HepG2 (cell line): Measurements from ENCODE around the gene CA9. TPM values are rescaled to one million over a fixed set of nuclear protein-coding genes. Genes with fewer than 3 reads are reported as not detected.
A peak's percentile ranks its signal among the peaks of the same experiment; 100 is the strongest.

ENCODE experiments used
- AKAP8 ChIP-seq: sonication (generic); formaldehyde crosslinking; IDR thresholded peaks from 2 replicates; pipeline ENCODE4 v1.5.1; 2020; ENCODE audit warnings: mild to moderate bottlenecking, missing genetic modification reagents
- BCL6 ChIP-seq: IDR thresholded peaks from 2 replicates; pipeline ENCODE4 v1.6.1; 2016; ENCODE audit warnings: missing genetic modification reagents, missing compliant biosample characterization
- ESRRA ChIP-seq: sonication (generic); formaldehyde crosslinking; IDR thresholded peaks from 2 replicates; pipeline ENCODE4 v1.5.1; 2020; ENCODE audit warnings: mild to moderate bottlenecking, low read depth, missing genetic modification reagents
- FOSL2 ChIP-seq: sonication (generic); formaldehyde crosslinking; IDR thresholded peaks from 2 replicates; pipeline ENCODE4 v1.4.0; 2020; ENCODE audit warnings: missing genetic modification reagents
- FOXC1 ChIP-seq: sonication (generic); formaldehyde crosslinking; IDR thresholded peaks from 2 replicates; pipeline ENCODE4 v1.8.0; 2022; ENCODE audit warnings: mild to moderate bottlenecking, missing genetic modification reagents, borderline replicate concordance
- FOXK1 ChIP-seq: sonication (generic); formaldehyde crosslinking; IDR thresholded peaks from 2 replicates; pipeline ENCODE4 v1.4.0; 2020; ENCODE audit warnings: low read depth, missing genetic modification reagents, borderline replicate concordance
- KLF16 ChIP-seq, 2 experiments: sonication (generic) in 1 of 2; formaldehyde crosslinking in 1 of 2; IDR thresholded peaks; 2 replicates each; pipeline versions ENCODE4 v1.6.1 to v1.8.0; 2016 to 2023; ENCODE audit warnings: missing genetic modification reagents in 2 of 2, missing compliant biosample characterization in 1 of 2
- MTF1 ChIP-seq: sonication (generic); formaldehyde crosslinking; IDR thresholded peaks from 2 replicates; pipeline ENCODE4 v1.5.0; 2020; ENCODE audit warnings: missing genetic modification reagents
- NCOA2 ChIP-seq: sonication (generic); formaldehyde crosslinking; IDR thresholded peaks from 2 replicates; pipeline ENCODE4 v1.8.0; 2022; ENCODE audit warnings: inconsistent platforms
- PATZ1 ChIP-seq: sonication (generic); formaldehyde crosslinking; IDR thresholded peaks from 2 replicates; pipeline ENCODE4 v1.4.0; 2020; ENCODE audit warnings: missing genetic modification reagents
- PHF21A ChIP-seq: sonication (generic); formaldehyde crosslinking; IDR thresholded peaks from 2 replicates; pipeline ENCODE4 v1.5.0; 2020; ENCODE audit warnings: mild to moderate bottlenecking, missing genetic modification reagents
- SAP130 ChIP-seq: IDR thresholded peaks from 2 replicates; pipeline ENCODE4 v1.6.1; 2016; ENCODE audit warnings: low read depth
- SMAD3 ChIP-seq: sonication (generic); formaldehyde crosslinking; IDR thresholded peaks from 2 replicates; pipeline ENCODE4 v1.4.0; 2020; ENCODE audit warnings: missing genetic modification reagents
- SOX6 ChIP-seq, 2 experiments: fragments of 450-650 bp in 1 of 2; sonication (generic) in 1 of 2; formaldehyde crosslinking in 1 of 2; IDR thresholded peaks; 2 replicates each; pipeline versions ENCODE4 v1.4.0 to v1.6.1; 2017 to 2020; ENCODE audit warnings: antibody characterized with exemption in 1 of 2, mild to moderate bottlenecking in 1 of 2, missing genetic modification reagents in 1 of 2
- SRSF1 ChIP-seq: fragments of 200-400 bp; formaldehyde crosslinking; optimal IDR thresholded peaks from 2 replicates; pipeline ENCODE3; 2017; ENCODE audit warnings: mild to moderate bottlenecking, low read depth, low read length, moderate library complexity
- SUZ12 ChIP-seq: fragments of 150-350 bp; IDR thresholded peaks from 2 replicates; pipeline ENCODE4 v1.6.1; 2014; ENCODE audit warnings: low read depth, low read length
- TAF1 ChIP-seq: sonication (generic); formaldehyde crosslinking; IDR thresholded peaks from 2 replicates; pipeline ENCODE4 v1.4.0; 2020; ENCODE audit warnings: missing genetic modification reagents
- THYN1 ChIP-seq: sonication (generic); formaldehyde crosslinking; IDR thresholded peaks from 2 replicates; pipeline ENCODE4 v1.8.1; 2023; ENCODE audit warnings: low read depth, mild to moderate bottlenecking, moderate library complexity, missing genetic modification reagents, borderline replicate concordance
- YEATS4 ChIP-seq: sonication (generic); formaldehyde crosslinking; IDR thresholded peaks from 2 replicates; pipeline ENCODE4 v1.4.0; 2020; ENCODE audit warnings: missing genetic modification reagents, borderline replicate concordance
- ZBTB25 ChIP-seq: IDR thresholded peaks from 2 replicates; pipeline ENCODE4 v1.6.1; 2018; ENCODE audit warnings: missing genetic modification reagents
- ZNF10 ChIP-seq: sonication (generic); formaldehyde crosslinking; IDR thresholded peaks from 2 replicates; pipeline ENCODE4 v1.4.0; 2020; ENCODE audit warnings: mild to moderate bottlenecking, low read depth, missing genetic modification reagents, borderline replicate concordance
- ZNF350 ChIP-seq: sonication (generic); formaldehyde crosslinking; IDR thresholded peaks from 2 replicates; pipeline ENCODE4 v1.4.0; 2020; ENCODE audit warnings: mild to moderate bottlenecking, low read depth, missing genetic modification reagents, borderline replicate concordance
- ZSCAN22 ChIP-seq: sonication (generic); formaldehyde crosslinking; IDR thresholded peaks from 2 replicates; pipeline ENCODE4 v1.4.0; 2020; ENCODE audit warnings: mild to moderate bottlenecking, missing genetic modification reagents
- polyA plus RNA-seq, 8 experiments: library from polyadenylated mRNA; depleted of rRNA in 3 of 8; stranded (reverse) in 7 of 8; unstranded in 1 of 8; fragments of >200 nt; fragmentation: Illumina TruSeq in 4 of 8; extraction: Trizol in 4 of 8; gene quantifications; 2 replicates each; pipeline versions ENCODE4 v1.2.1 to v1.2.3, GENCODE V29; 2011 to 2016; ENCODE audit warnings: low read depth in 4 of 8, missing spikeins in 1 of 8, mixed read lengths in 1 of 8; ENCODE audit not compliant: insufficient read depth in 1 of 8
- total RNA-seq, 5 experiments: library from RNA; depleted of rRNA; stranded (reverse); fragments of >200 nt; fragmentation: Illumina TruSeq; extraction: Trizol; gene quantifications; 2 replicates each; pipeline ENCODE4 v1.2.3, GENCODE V29; 2016; ENCODE audit warnings: low read depth in 1 of 5
- TF ChIP-seq, protein P1 (sequence below): sonication (generic); formaldehyde crosslinking; conservative IDR thresholded peaks from 2 replicates; pipeline ENCODE4 v1.8.1; 2023; ENCODE audit warnings: missing genetic modification reagents

CA9 gene
- total and polyA plus RNA-seq, 2 of the 13 experiments (the other 11 are each of a cell fraction or from before 2014, with no cell fraction given): 0.13 to 152 TPM

DNA sequence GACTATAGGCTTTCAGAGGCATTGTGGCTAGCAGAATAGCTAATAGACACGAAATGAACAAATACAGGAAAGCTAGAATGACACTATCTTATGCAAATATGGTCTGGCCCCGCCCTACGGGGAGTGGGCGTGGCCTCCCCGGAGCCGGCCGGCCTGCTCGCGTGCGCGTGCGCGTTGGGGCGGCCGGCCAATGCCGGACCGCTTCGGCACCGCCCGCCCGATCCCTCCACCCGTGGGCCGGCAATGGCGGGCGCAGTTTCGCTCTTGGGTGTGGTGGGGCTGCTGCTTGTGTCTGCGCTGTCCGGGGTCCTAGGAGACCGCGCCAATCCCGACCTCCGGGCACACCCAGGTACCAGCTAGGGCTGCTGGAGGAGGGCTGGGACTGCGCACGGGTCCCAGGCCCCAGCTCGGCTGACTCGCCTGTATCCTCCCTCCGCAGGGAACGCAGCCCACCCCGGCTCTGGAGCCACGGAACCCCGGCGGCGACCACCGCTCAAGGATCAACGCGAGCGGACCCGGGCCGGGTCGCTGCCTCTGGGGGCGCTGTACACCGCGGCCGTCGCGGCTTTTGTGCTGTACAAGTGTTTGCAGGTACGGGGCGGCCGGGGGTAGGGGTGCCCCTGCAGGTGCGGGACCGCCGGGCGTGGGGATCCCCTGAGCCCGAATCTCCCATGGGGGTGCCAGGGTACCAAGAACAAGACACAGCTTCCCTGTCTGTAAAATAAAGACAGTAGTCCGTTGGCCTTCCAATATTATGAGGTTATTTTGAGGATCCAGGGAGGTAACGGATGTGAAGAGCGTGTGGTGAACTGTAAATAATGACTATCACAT lies 15.4 kb upstream of the CA9 start, which contains the start of gene CCDC107 (continued):
- TF ChIP-seq BCL6: peak; percentile 44
- TF ChIP-seq SAP130 (CRISPR knock-in tag): peak; percentile 60
- peak; percentile 72 for TF ChIP-seq AKAP8
- TF ChIP-seq SRSF1: peak; percentile 62
- TF ChIP-seq ZBTB25 (CRISPR knock-in tag): peak; percentile 33; the same call in 1 of the 2 replicates
- no peak for TF ChIP-seq SOX6 (IDR thresholded peaks at IDR 0.05)
- TF ChIP-seq SOX6 (CRISPR knock-in tag; IDR thresholded peaks at IDR 0.05): peak; percentile 49; the same call in 1 of the 2 replicates
- peak; percentile 41; the same call in 1 of the 2 replicates for TF ChIP-seq ESRRA (CRISPR knock-in tag)
- no peak; the same call in 1 of the 2 replicates for TF ChIP-seq PHF21A (CRISPR knock-in tag)
- 0 out of 4 replicates have a peak, but pooled peaks of 1 of the 2 experiments have one; percentile 27 for TF ChIP-seq KLF16 (CRISPR knock-in tag; IDR thresholded peaks at IDR 0.05)
- TF ChIP-seq PATZ1: peak; percentile 55; the same call in 1 of the 2 replicates
- no peak for TF ChIP-seq THYN1
- TF ChIP-seq FOSL2 (CRISPR knock-in tag): peak; percentile 27; the same call in 1 of the 2 replicates
- peak; percentile 64; the same call in 1 of the 2 replicates for TF ChIP-seq MTF1
- TF ChIP-seq TAF1 (CRISPR knock-in tag): peak; percentile 88
- no peak; the same call in 1 of the 2 replicates for TF ChIP-seq YEATS4 (CRISPR knock-in tag)
- peak; percentile 23; the same call in 1 of the 2 replicates for TF ChIP-seq SMAD3
- no peak for TF ChIP-seq ZSCAN22 (CRISPR knock-in tag)
- TF ChIP-seq, protein P1, sequence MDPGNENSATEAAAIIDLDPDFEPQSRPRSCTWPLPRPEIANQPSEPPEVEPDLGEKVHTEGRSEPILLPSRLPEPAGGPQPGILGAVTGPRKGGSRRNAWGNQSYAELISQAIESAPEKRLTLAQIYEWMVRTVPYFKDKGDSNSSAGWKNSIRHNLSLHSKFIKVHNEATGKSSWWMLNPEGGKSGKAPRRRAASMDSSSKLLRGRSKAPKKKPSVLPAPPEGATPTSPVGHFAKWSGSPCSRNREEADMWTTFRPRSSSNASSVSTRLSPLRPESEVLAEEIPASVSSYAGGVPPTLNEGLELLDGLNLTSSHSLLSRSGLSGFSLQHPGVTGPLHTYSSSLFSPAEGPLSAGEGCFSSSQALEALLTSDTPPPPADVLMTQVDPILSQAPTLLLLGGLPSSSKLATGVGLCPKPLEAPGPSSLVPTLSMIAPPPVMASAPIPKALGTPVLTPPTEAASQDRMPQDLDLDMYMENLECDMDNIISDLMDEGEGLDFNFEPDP (CRISPR knock-in tag): no peak
- TF ChIP-seq ZNF350 (CRISPR knock-in tag): 0 out of 2 replicates have a peak, but pooled peaks have one; percentile 32
- no peak for TF ChIP-seq FOXK1 (CRISPR knock-in tag)
- TF ChIP-seq ZNF10 (CRISPR knock-in tag): no peak
- TF ChIP-seq NCOA2 (CRISPR knock-in tag): peak; percentile 15; the same call in 1 of the 2 replicates
- peak; percentile 77 for TF ChIP-seq FOXC1 (CRISPR knock-in tag)
- TF ChIP-seq SUZ12: no peak
